DOHH2 (cell line): ENCODE data around the gene BLVRB.

ENCODE experiments used
- H3F3A ChIP-seq: fragments of 200-600 bp; sonication (generic), shearing (Covaris generic); 2 replicates; pipeline ENCODE4 v1.6.0; 2016; ENCODE audit warnings: antibody characterized with exemption, mild to moderate bottlenecking; ENCODE audit not compliant: control insufficient read depth, insufficient read depth
- H3K27ac ChIP-seq: fragments of 200-600 bp; sonication (generic); 2 replicates; pipeline ENCODE4 v1.5.1; 2014; ENCODE audit warnings: low read depth, mild to moderate bottlenecking, low read length, moderate library complexity
- H3K27me3 ChIP-seq: fragments of 200-600 bp; sonication (generic); 2 replicates; pipeline ENCODE4 v1.6.1; 2014; ENCODE audit warnings: mild to moderate bottlenecking, low read length, mixed read lengths; ENCODE audit not compliant: control insufficient read depth
- H3K36me3 ChIP-seq: fragments of 200-600 bp; sonication (generic); 2 replicates; pipeline ENCODE4 v1.6.1; 2014; ENCODE audit warnings: mild to moderate bottlenecking, low read length, moderate library complexity, mixed read lengths; ENCODE audit not compliant: control insufficient read depth
- H3K4me1 ChIP-seq: fragments of 200-600 bp; sonication (generic); 2 replicates; pipeline ENCODE4 v1.6.1; 2014; ENCODE audit warnings: mild to moderate bottlenecking, low read length, mixed read lengths; ENCODE audit not compliant: control insufficient read depth
- H3K4me2 ChIP-seq: fragments of 200-600 bp; sonication (generic); 2 replicates; pipeline ENCODE4 v1.6.0; 2014; ENCODE audit warnings: mild to moderate bottlenecking, low read length, moderate library complexity
- H3K4me3 ChIP-seq: fragments of 200-600 bp; sonication (generic); 2 replicates; pipeline ENCODE4 v1.5.1; 2014; ENCODE audit warnings: mild to moderate bottlenecking, low read length, mixed read lengths
- H3K79me2 ChIP-seq: fragments of 200-600 bp; sonication (generic); 2 replicates; pipeline ENCODE4 v1.6.1; 2014; ENCODE audit warnings: mild to moderate bottlenecking, low read length, mixed read lengths; ENCODE audit not compliant: control insufficient read depth
- H3K9me2 ChIP-seq: fragments of 200-600 bp; sonication (generic); replicated peaks from 2 replicates; pipeline ENCODE4 v1.6.1; 2014; ENCODE audit warnings: mild to moderate bottlenecking, low read length, mixed read lengths; ENCODE audit not compliant: control insufficient read depth
- H3K9me3 ChIP-seq: fragments of 200-600 bp; sonication (generic); 2 replicates; pipeline ENCODE4 v1.6.1; 2014; ENCODE audit warnings: antibody characterized with exemption, low read length, mixed read lengths; ENCODE audit not compliant: control insufficient read depth, insufficient read depth
- H4K20me1 ChIP-seq: fragments of 200-600 bp; sonication (generic); 2 replicates; pipeline ENCODE4 v1.6.0; 2014; ENCODE audit warnings: low read depth, mild to moderate bottlenecking, antibody characterized with exemption, low read length, moderate library complexity; ENCODE audit not compliant: control insufficient read depth, insufficient read depth
- CTCF ChIP-seq: fragments of 200-600 bp; sonication (generic); IDR thresholded peaks from one replicate; pipeline ENCODE4 v1.5.1; 2014; ENCODE audit warnings: antibody characterized with exemption, mild to moderate bottlenecking, low read depth, low read length; ENCODE audit not compliant: poor library complexity, severe bottlenecking
- EZH2phosphoT487 ChIP-seq: fragments of 200-600 bp; sonication (generic); IDR thresholded peaks from 2 replicates; pipeline ENCODE4 v1.6.1; 2017; ENCODE audit warnings: borderline replicate concordance, mild to moderate bottlenecking, antibody characterized with exemption, low read length, moderate library complexity, mixed read lengths

Gene BLVRB

GRCh38 chr19:40453151-40453735 lies 12.3 kb downstream of the BLVRB start:
- H3K79me2 ChIP-seq, result no peaks in the 10 kb centered on the region
- H3K9me3 ChIP-seq, result no peaks in the 10 kb centered on the region
- no peaks in the 10 kb centered on the region for H4K20me1 ChIP-seq
- no peak overlapping the region for H3K27ac ChIP-seq
- no peak overlapping the region for H3K4me2 ChIP-seq
- H3K4me3 ChIP-seq, result no peak overlapping the region
- H3K9me2 ChIP-seq, result no peaks in the 10 kb centered on the region
- H3K27me3 ChIP-seq, result no peaks in the 10 kb centered on the region
- TF ChIP-seq EZH2phosphoT487, result no peak
- TF ChIP-seq CTCF, result no peak
- H3F3A ChIP-seq, result no peaks in the 10 kb centered on the region
- no peaks in the 10 kb centered on the region for H3K36me3 ChIP-seq
- no peaks in the 10 kb centered on the region for H3K4me1 ChIP-seq

DNA sequence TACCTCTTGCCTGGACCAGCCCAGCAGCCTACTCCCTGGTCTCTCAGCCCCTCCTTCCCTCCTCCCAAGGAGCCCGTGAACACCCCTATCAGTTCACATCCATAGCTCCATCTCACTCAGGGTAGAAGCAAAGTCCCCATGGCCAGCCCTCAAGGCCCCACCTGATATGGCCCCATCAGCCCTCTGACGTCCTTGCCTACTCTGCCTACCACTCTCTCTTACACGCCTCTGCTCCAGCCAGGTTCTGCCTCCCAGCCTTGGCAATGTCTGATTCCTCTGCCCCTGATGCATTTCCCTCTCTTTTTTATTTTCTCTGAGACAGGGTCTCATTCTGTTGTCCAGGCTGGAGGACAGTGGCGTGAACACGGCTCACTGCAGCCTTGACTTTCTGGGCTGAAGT lies 13.5 kb downstream of the BLVRB start:
- TF ChIP-seq CTCF (no peak), EZH2phosphoT487 (no peak)
- H3K79me2 ChIP-seq, result no peaks in the 10 kb centered on the region
- H3K9me2 ChIP-seq, result no peaks in the 10 kb centered on the region
- no peaks in the 10 kb centered on the region for H3F3A ChIP-seq
- no peaks in the 10 kb centered on the region for H3K36me3 ChIP-seq
- no peak overlapping the region for H3K4me2 ChIP-seq
- H3K27me3 ChIP-seq, result no peaks in the 10 kb centered on the region
- no peaks in the 10 kb centered on the region for H4K20me1 ChIP-seq
- H3K4me3 ChIP-seq, result no peak overlapping the region
- H3K27ac ChIP-seq, result no peak overlapping the region
- H3K4me1 ChIP-seq, result no peaks in the 10 kb centered on the region
- H3K9me3 ChIP-seq, result no peaks in the 10 kb centered on the region

DNA sequence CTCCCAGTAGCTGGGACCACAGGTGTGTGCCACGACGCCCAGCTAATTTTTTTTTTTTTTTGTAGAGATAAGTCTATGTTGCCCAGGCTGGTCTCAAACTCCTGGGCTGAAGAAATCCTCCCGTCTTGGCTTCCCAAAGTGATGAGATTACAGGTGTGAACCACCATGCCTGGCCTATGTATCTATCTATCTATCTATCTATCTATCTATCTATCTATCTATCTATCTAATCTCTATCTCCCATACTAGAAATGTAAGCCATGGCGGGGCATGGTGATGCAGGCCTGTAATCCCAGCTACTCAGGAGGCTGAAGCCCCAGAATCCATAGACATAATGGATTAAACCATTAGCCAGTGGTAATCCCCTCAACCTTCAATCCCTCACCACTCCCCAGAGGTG lies 14.9 kb downstream of the BLVRB start:
- Histone ChIP-seq H4K20me1 (no peaks in the 10 kb centered on the region), H3K4me2 (no peak overlapping the region), H3K9me3 (no peaks in the 10 kb centered on the region)

More for the DNA sequence above, 14.9 kb downstream of the BLVRB start:
- Histone ChIP-seq H3K36me3 (no peaks in the 10 kb centered on the region), H3K27me3 (no peaks in the 10 kb centered on the region), H3K4me3 (no peak overlapping the region), H3K9me2 (no peaks in the 10 kb centered on the region), H3F3A (no peaks in the 10 kb centered on the region), H3K27ac (no peak overlapping the region), H3K79me2 (no peaks in the 10 kb centered on the region), H3K4me1 (no peaks in the 10 kb centered on the region)
- TF ChIP-seq CTCF, result no peak
- TF ChIP-seq EZH2phosphoT487, result no peak
